HEK293T (cell line): ENCODE data around the gene CYB561A3.

Experiments used
- FOXK2 ChIP-seq: fragments of 450-650 bp; IDR thresholded peaks from 2 replicates; pipeline ENCODE4 v1.6.1; 2016; ENCODE audit warnings: mild to moderate bottlenecking
- NFRKB ChIP-seq: fragments of 450-650 bp; IDR thresholded peaks from 2 replicates; pipeline ENCODE4 v1.6.1; 2016; ENCODE audit warnings: mild to moderate bottlenecking, moderate library complexity

DNA sequence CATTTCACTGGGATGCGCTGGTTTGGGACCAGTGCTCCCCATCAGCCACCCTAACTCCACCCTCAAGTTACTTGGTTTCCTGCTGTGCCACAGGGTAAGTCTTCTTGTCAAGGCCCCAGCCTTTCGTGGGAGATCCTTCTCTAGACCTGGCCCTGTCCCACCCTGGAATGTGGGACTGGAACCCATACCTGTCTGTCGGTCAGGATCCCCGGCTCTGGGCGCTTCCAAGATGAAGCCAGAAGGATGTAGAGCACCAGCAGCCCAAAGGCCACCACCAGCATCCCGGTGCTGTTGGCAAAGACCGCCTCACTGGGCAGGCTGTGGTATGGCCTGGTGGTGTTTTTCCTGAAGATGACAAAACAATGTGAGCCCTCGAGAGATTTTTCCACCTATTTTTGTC lies 10.9 kb downstream of the CYB561A3 start:
- TF ChIP-seq NFRKB = no peak
- TF ChIP-seq FOXK2 = no peak
